Chondrocyte (in vitro differentiated cells): ENCODE results near the gene TRAF2. TPM values are rescaled to one million over a fixed set of nuclear protein-coding genes. Genes with fewer than 3 reads are reported as not detected.
A peak's percentile ranks its signal among the peaks of the same experiment; 100 is the strongest.
"Not testable (repeated sequence)": the region's sequence is repeated elsewhere in the genome, so short reads cannot be mapped to it uniquely, and the experiment has no call there.

ENCODE experiments used
- DNase-seq: peaks from one replicate; pipeline ENCODE4 v3.0.0; 2021; ENCODE audit warnings: mixed read lengths, low spot score
- H3K27ac Mint-ChIP-seq: one replicate; pipeline ENCODE4 v1.8.0; 2021; ENCODE audit warnings: mild to moderate bottlenecking, moderate library complexity, mixed read lengths; ENCODE audit not compliant: unreplicated experiment
- H3K27me3 Mint-ChIP-seq: 2 replicates; pipeline ENCODE4 v1.8.0; 2021; ENCODE audit warnings: low read depth, mixed read lengths
- H3K36me3 Mint-ChIP-seq: 2 replicates; pipeline ENCODE4 v1.8.0; 2021; ENCODE audit warnings: low read depth, mixed read lengths
- H3K4me1 Mint-ChIP-seq: 2 replicates; pipeline ENCODE4 v1.8.0; 2021; ENCODE audit warnings: low read depth, mild to moderate bottlenecking, mixed read lengths
- H3K4me3 Mint-ChIP-seq: one replicate; pipeline ENCODE4 v1.8.0; 2021; ENCODE audit warnings: mild to moderate bottlenecking, moderate library complexity, mixed read lengths; ENCODE audit not compliant: unreplicated experiment
- H3K9me3 Mint-ChIP-seq: 2 replicates; pipeline ENCODE4 v1.8.0; 2021; ENCODE audit warnings: low read depth, mixed read lengths
- CTCF ChIP-seq: fragments of 200-600 bp; sonication (generic); IDR thresholded peaks from 2 replicates; pipeline ENCODE4 v1.5.0; 2021; ENCODE audit warnings: antibody characterized with exemption, mild to moderate bottlenecking, moderate library complexity
- long read RNA-seq: library from polyadenylated mRNA; stranded (forward); transcript quantifications from one replicate; pipeline ENCODE4 v2.0.0, GENCODE V29; 2021
- total RNA-seq: library from RNA; stranded (reverse); gene quantifications from 3 replicates; pipeline ENCODE4 v1.2.1, GENCODE V29; 2021

The TRAF2 gene
- total RNA-seq, result 9.6 to 12.4 TPM (median 10.4 TPM) in 3 replicates
- long read RNA-seq, transcript TRAF2-201 (11 exons, 2,264 nt), result major isoform, 10 of 15 reads
- long read RNA-seq, partial matches to known transcripts, result 2 of 15 reads
- long read RNA-seq, other reads (novel, unspliced or antisense), result 3 of 15 reads

GRCh38 chr9:136885950-136886578 is at the start of gene TRAF2:
TSS of gene TRAF2 (plus strand) at chr9:136886516. CDS start at chr9:136898741, 12,225 bp downstream.
- no peaks in the 10 kb centered on the region for H3K27me3 Mint-ChIP-seq
- H3K9me3 Mint-ChIP-seq, result no peaks in the 10 kb centered on the region
- TF ChIP-seq CTCF, result peak; percentile 19
- peak; percentile 100 for DNase-seq
- peak within 1 kb of the TSS; percentile 79 for H3K4me3 Mint-ChIP-seq
- peak within 1 kb of the TSS; percentile 88 for H3K27ac Mint-ChIP-seq
- no peaks in the 10 kb centered on the region for H3K36me3 Mint-ChIP-seq
- H3K4me1 Mint-ChIP-seq, result peaks cover 28% of the 10 kb centered on the region

GRCh38 chr9:136837146-136837855 is 49.0 kb upstream of the TRAF2 start:
- Mint-ChIP-seq H3K36me3 (peaks cover 3% of the 10 kb centered on the region), H3K27ac (no peak overlapping the region), H3K4me1 (peaks cover 29% of the 10 kb centered on the region), H3K27me3 (no peaks in the 10 kb centered on the region), H3K4me3 (no peak overlapping the region), H3K9me3 (no peaks in the 10 kb centered on the region)
- DNase-seq, result no peak
- TF ChIP-seq CTCF, result no peak

- H3K9me3 Mint-ChIP-seq, H3K27me3 Mint-ChIP-seq, H3K27ac Mint-ChIP-seq, H3K4me3 Mint-ChIP-seq, H3K36me3 Mint-ChIP-seq, DNase-seq: not testable (repeated sequence)
- peaks cover 30% of the 10 kb centered on the region for H3K4me1 Mint-ChIP-seq
Measured at GRCh38 chr9:136837856-136838277, 48.4 kb upstream of the TRAF2 start.

GRCh38 chr9:136838314-136839228 is 47.7 kb upstream of the TRAF2 start:
- peaks cover 34% of the 10 kb centered on the region for H3K4me1 Mint-ChIP-seq

More at GRCh38 chr9:136838314-136839228, 47.7 kb upstream of the TRAF2 start:
- no peak for TF ChIP-seq CTCF
- no peaks in the 10 kb centered on the region for H3K27me3 Mint-ChIP-seq
- H3K36me3 Mint-ChIP-seq, result peaks cover 3% of the 10 kb centered on the region
- no peak overlapping the region for H3K4me3 Mint-ChIP-seq
- H3K9me3 Mint-ChIP-seq, result no peaks in the 10 kb centered on the region
- peak overlapping the region; percentile 32 for H3K27ac Mint-ChIP-seq
- no peak for DNase-seq
